GM12878 (cell line): ENCODE results near the gene MAST4. TPM values are rescaled to one million over a fixed set of nuclear protein-coding genes. Genes with fewer than 3 reads are reported as not detected.

Experiments used
- ATAC-seq: fragments of 200-7000 bp; cut with Tn5 transposase; 3 replicates; pipeline ENCODE4 v1.9.1; 2020; ENCODE audit warnings: mild to moderate bottlenecking, moderate library complexity
- BruUV-seq: library from RNA; stranded (reverse); fragments of 400-500 nt; replicated peaks from 2 replicates; lab custom pipeline; 2021; lab: Mats Ljungman, UMichigan
- CTCF ChIA-PET: fragments of 300-600 bp; sonication (Branson Sonifier 250); formaldehyde crosslinking; extraction: SDS; loops from one replicate; lab custom pipeline; 2021; ENCODE audit warnings: inconsistent platforms; lab: Yijun Ruan, JAX
- POLR2A ChIA-PET: fragments of 350-600 bp; formaldehyde crosslinking; extraction: SDS; loops from one replicate; lab custom pipeline; 2021; ENCODE audit warnings: inconsistent platforms; lab: Charles Lee
- RAD21 ChIA-PET: fragments of 300-600 bp; sonication (Branson Sonifier 250); formaldehyde crosslinking; loops from one replicate; lab custom pipeline; 2023; ENCODE audit warnings: antibody characterized with exemption; ENCODE audit not compliant: unreplicated experiment; lab: Charles Lee
- SMC1A ChIA-PET: fragments of 300-600 bp; sonication (Branson Sonifier 250); formaldehyde crosslinking; loops from one replicate; lab custom pipeline; 2023; ENCODE audit not compliant: unreplicated experiment, uncharacterized antibody; lab: Charles Lee
- DNase-seq: peaks from one replicate; pipeline ENCODE4 v3.0.0-alpha.2; 2011; ENCODE audit warnings: low read depth, low spot score
- FAIRE-seq: peaks from 3 replicates; lab custom pipeline; 2011; peaks lifted over from hg19 to GRCh38; lab: Jason Lieb, UNC
- H2AFZ ChIP-seq: 2 replicates; pipeline ENCODE4 v1.6.0; 2011; ENCODE audit warnings: low read depth, low read length, control low read depth; ENCODE audit not compliant: control insufficient read depth
- H3K27ac ChIP-seq: 2 replicates; pipeline ENCODE4 v1.5.1; 2011; ENCODE audit warnings: control low read depth; ENCODE audit not compliant: control insufficient read depth, insufficient read depth
- H3K27me3 ChIP-seq, 2 experiments: replicated peaks in 1 of 2; 2 replicates each; pipeline versions ENCODE4 v1.6.0 to v1.6.1; 2011; ENCODE audit warnings: low read length in 1 of 2; ENCODE audit not compliant: control insufficient read depth in 2 of 2, insufficient read depth in 2 of 2
- H3K36me3 ChIP-seq, 2 experiments: 2 replicates each; pipeline ENCODE4 v1.5.1; 2011; ENCODE audit warnings: low read length in 1 of 2; ENCODE audit not compliant: control insufficient read depth in 2 of 2, insufficient read depth in 2 of 2
- H3K4me1 ChIP-seq: 2 replicates; pipeline ENCODE4 v1.6.1; 2011; ENCODE audit warnings: mild to moderate bottlenecking, low read length, moderate library complexity, mixed read lengths; ENCODE audit not compliant: control insufficient read depth, insufficient read depth
- H3K4me2 ChIP-seq: 2 replicates; pipeline ENCODE4 v1.6.0; 2011; ENCODE audit warnings: control low read depth; ENCODE audit not compliant: control insufficient read depth, insufficient read depth
- H3K4me3 ChIP-seq: fragments of 200-600 bp; sonication (generic); 2 replicates; pipeline ENCODE4 v1.5.1; 2016
- H3K79me2 ChIP-seq: 2 replicates; pipeline ENCODE4 v1.6.0; 2011; ENCODE audit warnings: low read length; ENCODE audit not compliant: control insufficient read depth, insufficient read depth
- H3K9ac ChIP-seq: 2 replicates; pipeline ENCODE4 v1.8.0; 2011; ENCODE audit warnings: low read length, control low read depth, mixed read lengths; ENCODE audit not compliant: control insufficient read depth, insufficient read depth
- H3K9me3 ChIP-seq: replicated peaks from 3 replicates; pipeline ENCODE4 v1.5.1; 2011; ENCODE audit warnings: mild to moderate bottlenecking, low read length; ENCODE audit not compliant: control insufficient read depth, insufficient read depth
- H4K20me1 ChIP-seq: 2 replicates; pipeline ENCODE4 v1.6.0; 2011; ENCODE audit not compliant: control insufficient read depth, insufficient read depth
- BCL3 ChIP-seq: IDR thresholded peaks from 2 replicates; pipeline ENCODE4 v1.6.1; 2011; ENCODE audit warnings: borderline replicate concordance, low read depth, mild to moderate bottlenecking, moderate library complexity, low read length; ENCODE audit not compliant: insufficient read depth, poor library complexity, severe bottlenecking
- CBX5 ChIP-seq: sonication (generic); IDR thresholded peaks from 2 replicates; pipeline ENCODE4 v1.6.1; 2016; ENCODE audit warnings: low read depth, moderate library complexity, mild to moderate bottlenecking, inconsistent platforms
- CREM ChIP-seq: IDR thresholded peaks from 2 replicates; pipeline ENCODE4 v1.6.1; 2014; ENCODE audit warnings: antibody characterized with exemption, low read depth
- FOS ChIP-seq: IDR thresholded peaks from 3 replicates; pipeline ENCODE4 v1.6.1; 2011; ENCODE audit warnings: borderline replicate concordance; ENCODE audit not compliant: insufficient read length; ENCODE audit errors: extremely low read depth
- HDAC2 ChIP-seq: fragments of 200-600 bp; sonication (generic); IDR thresholded peaks from 2 replicates; pipeline ENCODE4 v1.6.1; 2017
- HDAC6 ChIP-seq: fragments of 200-600 bp; sonication (generic); IDR thresholded peaks from one replicate; pipeline ENCODE4 v1.8.0; 2017; ENCODE audit warnings: antibody characterized with exemption; ENCODE audit not compliant: unreplicated experiment
- IKZF1 ChIP-seq: fragments of 450-650 bp; conservative IDR thresholded peaks from 2 replicates; pipeline ENCODE4 v1.6.1; 2017; ENCODE audit warnings: antibody characterized with exemption, mild to moderate bottlenecking
- IKZF2 ChIP-seq, 2 experiments: fragments of 450-650 bp; IDR thresholded peaks; 2 replicates each; pipeline ENCODE4 v1.6.1; 2017; ENCODE audit warnings: mild to moderate bottlenecking in 2 of 2, moderate library complexity in 2 of 2
- MXI1 ChIP-seq: fragments of 150-350 bp; IDR thresholded peaks from 2 replicates; pipeline ENCODE4 v1.6.1; 2011; ENCODE audit warnings: low read depth, mild to moderate bottlenecking, inconsistent platforms, low read length, improper control_type of control experiment
- POLR2A ChIP-seq: IDR thresholded peaks from 2 replicates; pipeline ENCODE4 v1.6.1; 2011; ENCODE audit warnings: low read depth, mild to moderate bottlenecking, low read length
- REST ChIP-seq: IDR thresholded peaks from 2 replicates; pipeline ENCODE4 v1.6.1; 2012; ENCODE audit warnings: mild to moderate bottlenecking, low read depth, low read length
- SMAD1 ChIP-seq: fragments of 450-650 bp; IDR thresholded peaks from 2 replicates; pipeline ENCODE4 v1.6.1; 2018; ENCODE audit warnings: mild to moderate bottlenecking, low read depth; ENCODE audit not compliant: partially characterized antibody
- SPI1 ChIP-seq: IDR thresholded peaks from 2 replicates; pipeline ENCODE4 v1.6.1; 2011; ENCODE audit warnings: low read depth, mild to moderate bottlenecking, low read length, moderate library complexity, borderline replicate concordance; ENCODE audit not compliant: insufficient read depth
- SUZ12 ChIP-seq: fragments of 200-600 bp; sonication (generic); IDR thresholded peaks from one replicate; pipeline ENCODE4 v1.6.1; 2018; ENCODE audit warnings: antibody characterized with exemption, mild to moderate bottlenecking; ENCODE audit not compliant: unreplicated experiment
- ZNF24 ChIP-seq: fragments of 450-650 bp; IDR thresholded peaks from 2 replicates; pipeline ENCODE4 v1.6.1; 2017; ENCODE audit warnings: antibody characterized with exemption, mild to moderate bottlenecking
- WGBS: methylation state at CpG from one replicate; pipeline ENCODE4 v1.1.6; 2016; ENCODE audit warnings: low lambda C conversion rate; ENCODE audit not compliant: insufficient replicate concordance, insufficient coverage; ENCODE audit errors: missing lambda C conversion rate; 5-methylcytosine and 5-hydroxymethylcytosine counted together
- in situ Hi-C: fragments of 300-500 bp; cut with MboI; formaldehyde crosslinking; loops from 9 replicates; pipeline ENCODE4 v1.14.3; 2018; ENCODE audit warnings: mixed read lengths
- intact Hi-C: fragments of 100-400 bp; cut with micrococcal nuclease; formaldehyde crosslinking; loops from one replicate; pipeline ENCODE4 v1.14.2; 2022; ENCODE audit not compliant: unreplicated experiment
- polyA plus RNA-seq, 11 experiments: library from polyadenylated mRNA; depleted of rRNA in 4 of 11; unstranded in 6 of 11; stranded (reverse) in 5 of 11; fragments of >200 nt; fragmentation: Nextera tagmentation in 4 of 11; fragmentation: Illumina TruSeq in 1 of 11; extraction: Ambion mirVana in 4 of 11; extraction: Trizol in 1 of 11; gene quantifications; 1 replicate in 1 of 11; 2 replicates in 10 of 11; pipeline versions ENCODE4 v1.2.1 to v1.2.3, GENCODE V29; 2011 to 2016; ENCODE audit warnings: inconsistent platforms in 2 of 11, missing spikeins in 2 of 11, low read depth in 1 of 11
- total RNA-seq, 4 experiments: library from RNA; depleted of rRNA in 3 of 4; stranded (reverse); fragments of >200 nt in 3 of 4; fragmentation: Illumina TruSeq in 1 of 4; extraction: Trizol in 1 of 4; gene quantifications; 2 replicates each; pipeline versions ENCODE4 v1.2.1 to v1.2.3, GENCODE V29; 2013 to 2021
- TF ChIP-seq, protein P1 (sequence below): fragments of 450-650 bp; IDR thresholded peaks from 2 replicates; pipeline ENCODE4 v1.6.1; 2016; ENCODE audit warnings: mild to moderate bottlenecking, moderate library complexity, borderline replicate concordance

The MAST4 gene
- total and polyA plus RNA-seq, 10 of the 15 experiments (the other 5 are each of a cell fraction or from before 2014, with no cell fraction given): 0.02 to 1.6 (median 0.29) TPM; not detected in 1

GRCh38 chr5:67193439-67193807 lies 597.2 kb downstream of the MAST4 start:
- H2AFZ ChIP-seq: peak overlapping the region; percentile 64; the same call in 1 of the 2 replicates
- H4K20me1 ChIP-seq: no peaks in the 10 kb centered on the region
- ChIA-PET RAD21 (interaction anchor here (2.1 kb wide), 1 partner anchor 9 kb away, joined by 6 read pairs; no protein-coding TSS in a partner anchor), CTCF (interaction anchor here (1.4 to 2.2 kb wide), 2 partner anchors 12 to 14 kb away, joined by 5 to 6 read pairs; no protein-coding TSS in a partner anchor), SMC1A (interaction anchor here (1.0 to 1.2 kb wide), 3 partner anchors 11 to 19 kb away, joined by 3 to 7 read pairs (median 5); no protein-coding TSS in a partner anchor), POLR2A (interaction anchor here (1.4 kb wide), 1 partner anchor 10 kb away, joined by 3 read pairs; no protein-coding TSS in a partner anchor)
- no TSS peak for BruUV-seq
- H3K9me3 ChIP-seq: no peaks in the 10 kb centered on the region; the same call in 1 of the 3 replicates
- H3K4me3 ChIP-seq: peak overlapping the region; percentile 12; the same call in 1 of the 2 replicates
- ATAC-seq (no peak), FAIRE-seq (no peak), DNase-seq (no peak)
- intact Hi-C loops: no loop called here
- no peaks in the 10 kb centered on the region for H3K36me3 ChIP-seq
- H3K27ac ChIP-seq: peak overlapping the region; percentile 44
- H3K4me1 ChIP-seq: peaks cover 30% of the 10 kb centered on the region
- WGBS: 5% methylated on average over 2 of the region's 2 CpGs
- in situ Hi-C loops: no loop called here
- no peaks in the 10 kb centered on the region for H3K79me2 ChIP-seq
- peak overlapping the region; percentile 75 for H3K4me2 ChIP-seq
- no peak overlapping the region for H3K9ac ChIP-seq
- no peaks in the 10 kb centered on the region; a peak in 1 of 4 replicates for H3K27me3 ChIP-seq
- TF ChIP-seq HDAC2 (no peak), POLR2A (no peak), IKZF1 (no peak), CBX5 (no peak), ZNF24 (no peak), REST (no peak), HDAC6 (no peak), BCL3 (no peak), CREM (no peak), SPI1 (no peak), SUZ12 (no peak), MXI1 (no peak), SMAD1 (no peak), FOS (no peak), IKZF2 (IDR thresholded peaks at IDR 0.05) (no peak)
- TF ChIP-seq, protein P1, sequence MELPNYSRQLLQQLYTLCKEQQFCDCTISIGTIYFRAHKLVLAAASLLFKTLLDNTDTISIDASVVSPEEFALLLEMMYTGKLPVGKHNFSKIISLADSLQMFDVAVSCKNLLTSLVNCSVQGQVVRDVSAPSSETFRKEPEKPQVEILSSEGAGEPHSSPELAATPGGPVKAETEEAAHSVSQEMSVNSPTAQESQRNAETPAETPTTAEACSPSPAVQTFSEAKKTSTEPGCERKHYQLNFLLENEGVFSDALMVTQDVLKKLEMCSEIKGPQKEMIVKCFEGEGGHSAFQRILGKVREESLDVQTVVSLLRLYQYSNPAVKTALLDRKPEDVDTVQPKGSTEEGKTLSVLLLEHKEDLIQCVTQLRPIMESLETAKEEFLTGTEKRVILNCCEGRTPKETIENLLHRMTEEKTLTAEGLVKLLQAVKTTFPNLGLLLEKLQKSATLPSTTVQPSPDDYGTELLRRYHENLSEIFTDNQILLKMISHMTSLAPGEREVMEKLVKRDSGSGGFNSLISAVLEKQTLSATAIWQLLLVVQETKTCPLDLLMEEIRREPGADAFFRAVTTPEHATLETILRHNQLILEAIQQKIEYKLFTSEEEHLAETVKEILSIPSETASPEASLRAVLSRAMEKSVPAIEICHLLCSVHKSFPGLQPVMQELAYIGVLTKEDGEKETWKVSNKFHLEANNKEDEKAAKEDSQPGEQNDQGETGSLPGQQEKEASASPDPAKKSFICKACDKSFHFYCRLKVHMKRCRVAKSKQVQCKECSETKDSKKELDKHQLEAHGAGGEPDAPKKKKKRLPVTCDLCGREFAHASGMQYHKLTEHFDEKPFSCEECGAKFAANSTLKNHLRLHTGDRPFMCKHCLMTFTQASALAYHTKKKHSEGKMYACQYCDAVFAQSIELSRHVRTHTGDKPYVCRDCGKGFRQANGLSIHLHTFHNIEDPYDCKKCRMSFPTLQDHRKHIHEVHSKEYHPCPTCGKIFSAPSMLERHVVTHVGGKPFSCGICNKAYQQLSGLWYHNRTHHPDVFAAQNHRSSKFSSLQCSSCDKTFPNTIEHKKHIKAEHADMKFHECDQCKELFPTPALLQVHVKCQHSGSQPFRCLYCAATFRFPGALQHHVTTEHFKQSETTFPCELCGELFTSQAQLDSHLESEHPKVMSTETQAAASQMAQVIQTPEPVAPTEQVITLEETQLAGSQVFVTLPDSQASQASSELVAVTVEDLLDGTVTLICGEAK: no peak
